Glutamatergic neuron (in vitro differentiated cells): ENCODE data around the gene SYT2. TPM values are rescaled to one million over a fixed set of nuclear protein-coding genes. Genes with fewer than 3 reads are reported as not detected.

Source experiments
- DNase-seq: peaks from one replicate; pipeline ENCODE4 v3.0.0; 2022
- H3K27ac Mint-ChIP-seq: one replicate; pipeline ENCODE4 v1.8.0; 2020; ENCODE audit warnings: mild to moderate bottlenecking, mixed read lengths, inconsistent platforms; ENCODE audit not compliant: unreplicated experiment
- H3K27me3 Mint-ChIP-seq: one replicate; pipeline ENCODE4 v1.8.0; 2020; ENCODE audit warnings: mild to moderate bottlenecking, moderate library complexity, mixed read lengths, inconsistent platforms; ENCODE audit not compliant: unreplicated experiment
- H3K36me3 Mint-ChIP-seq: one replicate; pipeline ENCODE4 v1.8.0; 2020; ENCODE audit warnings: mild to moderate bottlenecking, mixed read lengths, inconsistent platforms; ENCODE audit not compliant: unreplicated experiment
- H3K4me1 Mint-ChIP-seq: one replicate; pipeline ENCODE4 v1.8.0; 2020; ENCODE audit warnings: mild to moderate bottlenecking, low read depth, mixed read lengths, inconsistent platforms; ENCODE audit not compliant: unreplicated experiment
- H3K4me3 Mint-ChIP-seq: one replicate; pipeline ENCODE4 v1.8.0; 2020; ENCODE audit warnings: mild to moderate bottlenecking, mixed read lengths, inconsistent platforms; ENCODE audit not compliant: unreplicated experiment
- H3K9me3 Mint-ChIP-seq: one replicate; pipeline ENCODE4 v1.8.0; 2020; ENCODE audit warnings: mild to moderate bottlenecking, moderate library complexity, mixed read lengths, inconsistent platforms; ENCODE audit not compliant: unreplicated experiment
- CTCF ChIP-seq: fragments of 200-600 bp; sonication (generic); IDR thresholded peaks from one replicate; pipeline ENCODE4 v1.5.0; 2021; ENCODE audit not compliant: partially characterized antibody, unreplicated experiment
- total RNA-seq: library from RNA; stranded (reverse); fragmentation: NEBNext Ultra II Directional; extraction: Animal tissue kit (Norgen Biotek cat#: 25700); gene quantifications from one replicate; pipeline ENCODE4 v1.2.1, GENCODE V29; 2021; ENCODE audit not compliant: unreplicated experiment

Gene SYT2
- total RNA-seq, 1 donor from 2014 or later = 2.6 TPM

- peaks cover 5% of the 10 kb centered on the region for H3K27me3 Mint-ChIP-seq
- H3K27ac Mint-ChIP-seq = no peak overlapping the region
- peaks cover 3% of the 10 kb centered on the region for H3K9me3 Mint-ChIP-seq
- TF ChIP-seq CTCF = no peak
- no peaks in the 10 kb centered on the region for H3K36me3 Mint-ChIP-seq
- DNase-seq = no peak
- no peak overlapping the region for H3K4me3 Mint-ChIP-seq
- peaks cover 16% of the 10 kb centered on the region for H3K4me1 Mint-ChIP-seq
These were observed 2.9 kb upstream of the SYT2 start for GRCh38 chr1:202713110-202713509.

GRCh38 chr1:202711949-202712635, 1.8 kb upstream of the SYT2 start:
- peaks cover 3% of the 10 kb centered on the region for H3K9me3 Mint-ChIP-seq
- no peak for TF ChIP-seq CTCF
- H3K4me3 Mint-ChIP-seq = no peak overlapping the region
- H3K36me3 Mint-ChIP-seq = no peaks in the 10 kb centered on the region
- DNase-seq = no peak
- peak overlapping the region; percentile 59 for H3K27ac Mint-ChIP-seq
- peaks cover 5% of the 10 kb centered on the region for H3K27me3 Mint-ChIP-seq
- peaks cover 16% of the 10 kb centered on the region for H3K4me1 Mint-ChIP-seq

- Mint-ChIP-seq H3K4me1 (peaks cover 16% of the 10 kb centered on the region), H3K36me3 (no peaks in the 10 kb centered on the region), H3K27me3 (peaks cover 4% of the 10 kb centered on the region), H3K9me3 (peaks cover 3% of the 10 kb centered on the region), H3K4me3 (peak overlapping the region; percentile 74), H3K27ac (no peak overlapping the region)
- TF ChIP-seq CTCF = no peak
- no peak for DNase-seq
These were observed 795 bp downstream of the SYT2 start for GRCh38 chr1:202709276-202710041.

- Mint-ChIP-seq H3K27me3 (peaks cover 3% of the 10 kb centered on the region), H3K27ac (no peak overlapping the region), H3K4me1 (peaks cover 21% of the 10 kb centered on the region), H3K4me3 (no peak overlapping the region), H3K36me3 (no peaks in the 10 kb centered on the region), H3K9me3 (peaks cover 4% of the 10 kb centered on the region)
- no peak for TF ChIP-seq CTCF
- no peak for DNase-seq
These were observed 1.6 kb downstream of the SYT2 start for GRCh38 chr1:202708456-202709275.
